Measurements from ENCODE around the gene PAM16. TPM values are rescaled to one million over a fixed set of nuclear protein-coding genes. Genes with fewer than 3 reads are reported as not detected.
"Not testable (repeated sequence)": the region's sequence is repeated elsewhere in the genome, so short reads cannot be mapped to it uniquely, and the experiment has no call there.

PAM16 gene
- total RNA-seq, 4 donors from 2014 or later = 26.2 to 64.5 (median 40.9) TPM

DNA sequence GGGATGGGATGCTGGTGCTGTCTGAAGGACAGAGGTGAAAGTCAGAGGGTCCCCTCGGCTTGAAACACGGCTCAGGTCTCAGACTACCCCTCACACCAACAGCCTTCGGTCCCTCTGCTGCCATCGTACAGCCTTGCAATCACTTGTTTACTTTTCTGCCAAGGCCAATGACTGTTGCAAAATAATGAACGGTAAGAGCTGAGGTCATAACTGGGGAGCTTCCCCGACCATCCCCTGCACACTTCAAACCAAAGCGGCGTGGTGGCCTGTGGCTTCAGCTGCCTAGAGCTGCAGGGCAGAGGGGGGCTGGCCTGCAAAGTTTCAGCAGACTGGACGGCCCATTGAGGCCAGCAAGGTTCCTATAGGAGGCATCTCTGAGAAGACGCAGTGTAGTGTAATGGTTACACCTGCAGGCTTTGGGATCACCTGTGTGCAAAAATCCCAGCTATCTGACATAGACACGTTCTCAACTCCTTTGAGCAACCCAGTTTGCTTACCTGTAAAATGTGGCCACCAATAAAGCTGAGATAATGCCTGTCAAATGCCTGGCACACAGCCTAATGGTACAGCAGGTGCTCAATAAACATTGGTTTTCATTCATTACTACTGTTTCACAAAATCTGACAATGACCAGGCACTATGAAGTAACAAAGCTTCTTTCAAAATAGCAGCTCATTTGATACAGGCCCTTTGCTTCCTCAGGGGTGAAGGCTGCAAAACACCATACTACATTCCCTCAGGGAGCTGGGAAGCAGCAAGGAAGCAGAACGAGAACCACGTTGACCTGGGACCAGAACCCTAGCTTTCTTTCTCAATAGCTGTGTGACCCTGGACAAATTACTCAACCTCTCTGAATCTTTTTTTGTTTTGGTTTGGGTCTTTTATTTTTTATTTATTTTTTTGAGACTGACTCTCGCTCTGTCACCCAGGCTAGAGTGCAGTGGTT, 5.0 kb downstream of the PAM16 start:
- TF ChIP-seq POLR2A (IDR thresholded peaks at IDR 0.05) = no peak
- TF ChIP-seq, protein P1, sequence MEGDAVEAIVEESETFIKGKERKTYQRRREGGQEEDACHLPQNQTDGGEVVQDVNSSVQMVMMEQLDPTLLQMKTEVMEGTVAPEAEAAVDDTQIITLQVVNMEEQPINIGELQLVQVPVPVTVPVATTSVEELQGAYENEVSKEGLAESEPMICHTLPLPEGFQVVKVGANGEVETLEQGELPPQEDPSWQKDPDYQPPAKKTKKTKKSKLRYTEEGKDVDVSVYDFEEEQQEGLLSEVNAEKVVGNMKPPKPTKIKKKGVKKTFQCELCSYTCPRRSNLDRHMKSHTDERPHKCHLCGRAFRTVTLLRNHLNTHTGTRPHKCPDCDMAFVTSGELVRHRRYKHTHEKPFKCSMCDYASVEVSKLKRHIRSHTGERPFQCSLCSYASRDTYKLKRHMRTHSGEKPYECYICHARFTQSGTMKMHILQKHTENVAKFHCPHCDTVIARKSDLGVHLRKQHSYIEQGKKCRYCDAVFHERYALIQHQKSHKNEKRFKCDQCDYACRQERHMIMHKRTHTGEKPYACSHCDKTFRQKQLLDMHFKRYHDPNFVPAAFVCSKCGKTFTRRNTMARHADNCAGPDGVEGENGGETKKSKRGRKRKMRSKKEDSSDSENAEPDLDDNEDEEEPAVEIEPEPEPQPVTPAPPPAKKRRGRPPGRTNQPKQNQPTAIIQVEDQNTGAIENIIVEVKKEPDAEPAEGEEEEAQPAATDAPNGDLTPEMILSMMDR (IDR thresholded peaks at IDR 0.05) = no peak
- 67 to 76% methylated on average over 13 to 14 of the region's 14 CpGs for whole genome bisulfite sequencing, 2 donors
- DNase-seq (ENCODE audit: low spot score in 2 of 2) = no peak
- intact Hi-C loops (cut with DNase I; ENCODE audit: low total_unique reads) = no loop called here
- H3K4me3 ChIP-seq (ENCODE audit: low read depth, poor library complexity, severe bottlenecking) = no peak overlapping the region

DNA sequence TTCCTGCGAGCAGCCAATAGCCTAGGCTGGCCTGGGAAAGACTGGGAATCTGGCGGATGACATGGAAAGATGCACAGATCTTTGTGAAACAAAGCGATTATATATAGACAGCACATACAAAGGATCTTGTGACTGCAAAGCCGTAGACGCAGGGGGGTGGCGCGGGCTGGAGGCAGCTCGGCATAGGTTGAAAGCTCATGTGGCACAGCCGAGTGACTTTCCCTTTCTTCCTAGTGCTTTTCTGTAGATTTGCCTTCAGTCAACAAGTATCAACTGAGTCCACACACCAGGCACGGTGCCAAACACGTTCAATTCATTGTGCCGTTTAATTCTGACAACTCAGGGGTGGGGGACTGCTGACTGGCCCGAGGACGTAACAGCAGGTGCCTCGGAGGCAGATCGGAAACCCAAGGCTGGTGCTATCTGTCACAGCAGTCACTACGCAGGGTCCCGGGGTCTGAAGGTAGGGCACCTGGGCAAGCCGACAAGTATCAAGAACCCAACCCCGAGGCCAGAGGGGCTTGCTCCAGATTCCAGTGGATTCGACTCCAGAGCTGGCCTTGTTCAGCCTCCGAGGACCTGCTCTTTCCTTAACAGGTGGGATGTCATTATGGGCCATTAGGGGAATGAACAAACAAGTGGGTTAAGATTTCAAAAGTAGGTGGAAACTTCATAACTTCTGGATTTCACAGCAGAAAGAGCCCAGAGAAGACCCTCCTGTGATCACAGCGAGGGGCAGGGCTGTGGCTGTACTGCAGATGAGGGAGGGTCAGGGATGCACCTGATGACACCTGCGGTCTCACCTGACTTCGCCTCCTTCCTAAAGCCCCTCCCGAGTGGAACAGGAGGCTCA, 5.9 kb downstream of the PAM16 start:
- H3K4me3 ChIP-seq (ENCODE audit: low read depth, poor library complexity, severe bottlenecking) = no peak overlapping the region
- TF ChIP-seq, protein P1 (IDR thresholded peaks at IDR 0.05) = no peak
- TF ChIP-seq POLR2A (IDR thresholded peaks at IDR 0.05) = no peak
- 65 to 72% methylated on average over 21 to 26 of the region's 26 CpGs for WGBS, 2 donors
- intact Hi-C loops (cut with DNase I; ENCODE audit: low total_unique reads) = no loop called here
- no peak for DNase-seq (ENCODE audit: low spot score in 2 of 2)

DNA sequence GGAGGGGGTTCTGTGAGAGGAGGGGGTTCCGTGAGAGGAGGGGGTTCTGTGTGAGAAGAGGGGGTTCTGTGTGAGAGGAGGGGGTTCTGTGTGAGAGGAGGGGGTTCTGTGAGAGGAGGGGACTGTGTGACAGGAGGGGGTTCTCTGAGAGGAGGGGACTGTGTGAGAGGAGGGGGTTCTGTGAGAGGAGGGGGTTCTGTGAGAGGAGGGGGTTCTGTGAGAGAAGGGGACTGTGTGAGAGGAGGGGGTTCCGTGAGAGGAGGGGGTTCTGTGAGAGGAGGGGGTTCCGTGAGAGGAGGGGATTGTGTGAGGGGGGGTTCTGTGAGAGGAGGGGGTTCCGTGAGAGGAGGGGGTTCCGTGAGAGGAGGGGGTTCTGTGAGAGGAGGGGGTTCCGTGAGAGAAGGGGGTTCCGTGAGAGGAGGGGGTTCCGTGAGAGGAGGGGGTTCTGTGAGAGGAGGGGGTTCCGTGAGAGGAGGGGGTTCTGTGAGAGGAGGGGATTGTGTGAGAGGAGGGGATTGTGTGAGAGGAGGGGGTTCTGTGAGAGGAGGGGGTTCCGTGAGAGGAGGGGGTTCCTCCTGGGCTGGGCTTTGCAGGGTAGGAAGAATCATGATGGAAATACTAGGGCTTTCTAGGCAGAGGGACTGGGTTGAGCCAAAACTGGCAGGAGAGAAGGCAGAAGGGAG, 6.7 kb downstream of the PAM16 start:
- intact Hi-C loops (cut with DNase I; ENCODE audit: low total_unique reads); DNase-seq (ENCODE audit: low spot score in 2 of 2): not testable (repeated sequence)
- WGBS, 2 donors = 40 to 63% methylated on average over 6 to 8 of the region's 10 CpGs

DNA sequence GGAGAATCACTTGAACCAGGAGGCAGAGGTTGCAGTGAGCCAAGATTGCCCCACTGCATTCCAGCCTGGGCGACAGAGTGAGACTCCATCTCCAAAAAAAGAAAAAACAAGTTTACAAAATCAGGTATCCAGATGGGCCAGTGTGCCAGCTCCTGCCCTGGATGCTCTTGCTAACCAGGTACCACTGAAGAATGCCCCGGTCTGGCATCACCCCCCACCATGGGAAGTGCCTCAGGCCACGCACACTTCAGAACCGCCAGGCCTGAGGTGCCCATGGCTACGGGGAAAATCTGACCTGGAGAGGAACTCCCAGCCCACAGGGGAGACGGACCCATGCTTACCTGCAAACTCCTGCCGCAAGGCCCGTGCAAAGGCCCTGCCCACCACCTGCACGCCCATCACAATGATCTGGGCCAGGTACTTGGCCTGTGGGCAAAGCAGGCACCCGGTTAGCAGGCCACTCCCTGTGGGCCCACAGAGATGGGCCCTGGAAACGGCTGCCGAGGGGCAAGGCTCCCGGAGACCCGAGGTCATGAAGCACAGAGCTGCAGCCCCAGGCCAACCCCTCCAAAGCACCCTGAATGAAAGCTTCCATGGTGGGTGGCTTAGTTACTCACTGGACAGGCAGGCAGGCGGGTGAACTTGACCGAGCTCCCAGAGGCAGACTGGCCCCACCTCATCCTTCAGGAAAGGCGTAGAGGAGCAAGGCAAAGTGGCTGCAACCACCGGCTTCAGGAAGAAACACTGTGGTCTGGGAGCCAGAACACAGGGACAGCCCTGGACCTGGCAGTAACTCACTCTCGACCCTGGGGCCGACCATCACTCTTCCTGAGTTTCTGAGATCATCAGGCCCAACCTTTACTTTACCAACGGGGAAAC, 8.0 kb downstream of the PAM16 start:
- intact Hi-C loops (cut with DNase I; ENCODE audit: low total_unique reads) = no loop called here
- TF ChIP-seq, protein P1 (IDR thresholded peaks at IDR 0.05) = no peak
- TF ChIP-seq POLR2A (IDR thresholded peaks at IDR 0.05) = no peak
- DNase-seq (ENCODE audit: low spot score in 2 of 2) = no peak
- WGBS, 2 donors = 85 to 89% methylated on average over 14 to 21 of the region's 21 CpGs
- H3K4me3 ChIP-seq (ENCODE audit: low read depth, poor library complexity, severe bottlenecking) = no peak overlapping the region

More for the DNA sequence above, 6.7 kb downstream of the PAM16 start:
- not testable (repeated sequence) for H3K4me3 ChIP-seq (ENCODE audit: low read depth, poor library complexity, severe bottlenecking)

DNA sequence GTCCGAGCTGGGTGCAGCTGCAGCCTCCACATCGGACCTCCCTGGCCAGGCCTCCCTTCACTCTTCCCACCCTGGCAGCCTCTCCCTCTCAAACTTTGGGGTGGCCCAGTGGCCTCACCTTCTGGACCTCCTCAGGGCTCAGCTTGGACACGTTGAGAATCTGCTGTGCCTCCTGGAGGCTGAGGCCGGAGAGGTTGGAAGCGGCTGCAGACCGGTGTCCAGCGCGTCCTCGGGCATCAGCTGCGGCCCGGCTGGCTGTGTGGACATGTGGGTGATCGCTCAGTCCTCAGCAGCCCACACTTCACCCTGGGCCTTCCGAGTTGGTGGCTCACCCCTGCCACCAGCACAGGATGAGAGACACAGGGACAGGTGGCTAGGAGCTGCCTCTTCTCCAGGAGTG, 9.9 kb downstream of the PAM16 start:
- intact Hi-C loops (cut with DNase I; ENCODE audit: low total_unique reads) = no loop called here
- DNase-seq (ENCODE audit: low spot score in 2 of 2) = no peak
- H3K4me3 ChIP-seq (ENCODE audit: low read depth, poor library complexity, severe bottlenecking) = no peak overlapping the region
- WGBS, 2 donors = 88 to 91% methylated on average over 12 to 13 of the region's 13 CpGs
- TF ChIP-seq POLR2A (IDR thresholded peaks at IDR 0.05) = no peak

DNA sequence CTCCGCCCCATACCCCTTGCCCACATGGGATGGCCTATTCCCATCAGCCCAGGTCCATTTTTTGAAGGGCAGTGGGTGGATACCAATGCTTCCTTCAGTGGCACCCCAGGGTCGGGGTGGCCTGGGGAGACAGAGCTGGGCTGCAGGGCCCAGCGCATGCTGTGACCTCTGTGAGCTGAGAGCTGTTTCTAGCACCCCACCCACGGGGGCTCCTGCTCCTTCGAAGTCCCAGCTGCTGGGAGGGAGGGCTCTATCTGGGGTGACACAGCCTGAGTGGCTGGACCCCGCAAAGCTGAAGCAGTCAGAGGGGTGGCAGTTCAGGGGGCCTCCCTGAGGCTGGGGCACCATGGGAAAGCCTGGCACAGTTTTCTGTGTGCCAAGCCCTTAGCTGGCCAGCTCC, 10.7 kb downstream of the PAM16 start:
- 85 to 90% methylated on average over 6 of the region's 6 CpGs for WGBS, 2 donors
- DNase-seq (ENCODE audit: low spot score in 2 of 2) = no peak
- TF ChIP-seq POLR2A (IDR thresholded peaks at IDR 0.05) = no peak
- TF ChIP-seq, protein P1 (IDR thresholded peaks at IDR 0.05) = no peak
- intact Hi-C loops (cut with DNase I; ENCODE audit: low total_unique reads) = no loop called here
- H3K4me3 ChIP-seq (ENCODE audit: low read depth, poor library complexity, severe bottlenecking) = no peak overlapping the region

All from lower leg skin (tissue), 4 donors.